ENCODE measurements around the gene SSTR3.

SSTR3 gene

GRCh38 chr22:37182101-37182948, 30.0 kb downstream of the SSTR3 start:
- Mint-ChIP-seq H3K36me3 (ENCODE audit: low read depth) (peaks cover 3% of the 10 kb centered on the region), H3K27ac (no peak overlapping the region), H3K4me3 (no peak overlapping the region), H3K4me1 (ENCODE audit: low read depth) (peaks cover 16% of the 10 kb centered on the region), H3K27me3 (ENCODE audit: low read depth) (peaks cover 9% of the 10 kb centered on the region), H3K9me3 (no peaks in the 10 kb centered on the region)

GRCh38 chr22:37181681-37182080, 30.6 kb downstream of the SSTR3 start:
- no peaks in the 10 kb centered on the region for H3K9me3 Mint-ChIP-seq
- peaks cover 10% of the 10 kb centered on the region for H3K27me3 Mint-ChIP-seq (ENCODE audit: low read depth)
- H3K36me3 Mint-ChIP-seq (ENCODE audit: low read depth): peaks cover 3% of the 10 kb centered on the region
- no peak overlapping the region for H3K4me3 Mint-ChIP-seq
- H3K4me1 Mint-ChIP-seq (ENCODE audit: low read depth): peaks cover 18% of the 10 kb centered on the region
- H3K27ac Mint-ChIP-seq: no peak overlapping the region

- Mint-ChIP-seq H3K4me3 (no peak overlapping the region), H3K36me3 (ENCODE audit: low read depth) (no peaks in the 10 kb centered on the region), H3K27me3 (ENCODE audit: low read depth) (peaks cover 17% of the 10 kb centered on the region), H3K4me1 (ENCODE audit: low read depth) (peaks cover 12% of the 10 kb centered on the region), H3K9me3 (no peaks in the 10 kb centered on the region), H3K27ac (no peak overlapping the region)
Measured at GRCh38 chr22:37180531-37181231, 31.6 kb downstream of the SSTR3 start.

- H3K27ac Mint-ChIP-seq: no peak overlapping the region
- no peaks in the 10 kb centered on the region for H3K9me3 Mint-ChIP-seq
- no peak overlapping the region for H3K4me3 Mint-ChIP-seq
- peaks cover 12% of the 10 kb centered on the region for H3K4me1 Mint-ChIP-seq (ENCODE audit: low read depth)
- H3K36me3 Mint-ChIP-seq (ENCODE audit: low read depth): no peaks in the 10 kb centered on the region
- H3K27me3 Mint-ChIP-seq (ENCODE audit: low read depth): peaks cover 26% of the 10 kb centered on the region
Measured at GRCh38 chr22:37179622-37180420, 32.5 kb downstream of the SSTR3 start.

GRCh38 chr22:37179126-37179470, 33.2 kb downstream of the SSTR3 start:
- peaks cover 12% of the 10 kb centered on the region for H3K4me1 Mint-ChIP-seq (ENCODE audit: low read depth)
- no peak overlapping the region for H3K4me3 Mint-ChIP-seq
- H3K27me3 Mint-ChIP-seq (ENCODE audit: low read depth): peaks cover 33% of the 10 kb centered on the region
- no peak overlapping the region for H3K27ac Mint-ChIP-seq
- no peaks in the 10 kb centered on the region for H3K36me3 Mint-ChIP-seq (ENCODE audit: low read depth)
- no peaks in the 10 kb centered on the region for H3K9me3 Mint-ChIP-seq

GRCh38 chr22:37178350-37179125, 33.7 kb downstream of the SSTR3 start:
- Mint-ChIP-seq H3K4me3 (no peak overlapping the region), H3K4me1 (ENCODE audit: low read depth) (peaks cover 10% of the 10 kb centered on the region), H3K9me3 (no peaks in the 10 kb centered on the region), H3K27ac (no peak overlapping the region), H3K27me3 (ENCODE audit: low read depth) (peaks cover 33% of the 10 kb centered on the region), H3K36me3 (ENCODE audit: low read depth) (no peaks in the 10 kb centered on the region)

- Mint-ChIP-seq H3K27ac (no peak overlapping the region), H3K27me3 (ENCODE audit: low read depth) (peaks cover 33% of the 10 kb centered on the region), H3K4me3 (no peak overlapping the region), H3K4me1 (ENCODE audit: low read depth) (peaks cover 8% of the 10 kb centered on the region), H3K36me3 (ENCODE audit: low read depth) (no peaks in the 10 kb centered on the region), H3K9me3 (no peaks in the 10 kb centered on the region)
Measured at GRCh38 chr22:37177755-37178154, 34.5 kb downstream of the SSTR3 start.

GRCh38 chr22:37177221-37177620, 35.1 kb downstream of the SSTR3 start:
- Mint-ChIP-seq H3K9me3 (no peaks in the 10 kb centered on the region), H3K4me3 (no peak overlapping the region), H3K36me3 (ENCODE audit: low read depth) (no peaks in the 10 kb centered on the region), H3K27me3 (ENCODE audit: low read depth) (peaks cover 33% of the 10 kb centered on the region), H3K27ac (no peak overlapping the region), H3K4me1 (ENCODE audit: low read depth) (peaks cover 8% of the 10 kb centered on the region)

DNA sequence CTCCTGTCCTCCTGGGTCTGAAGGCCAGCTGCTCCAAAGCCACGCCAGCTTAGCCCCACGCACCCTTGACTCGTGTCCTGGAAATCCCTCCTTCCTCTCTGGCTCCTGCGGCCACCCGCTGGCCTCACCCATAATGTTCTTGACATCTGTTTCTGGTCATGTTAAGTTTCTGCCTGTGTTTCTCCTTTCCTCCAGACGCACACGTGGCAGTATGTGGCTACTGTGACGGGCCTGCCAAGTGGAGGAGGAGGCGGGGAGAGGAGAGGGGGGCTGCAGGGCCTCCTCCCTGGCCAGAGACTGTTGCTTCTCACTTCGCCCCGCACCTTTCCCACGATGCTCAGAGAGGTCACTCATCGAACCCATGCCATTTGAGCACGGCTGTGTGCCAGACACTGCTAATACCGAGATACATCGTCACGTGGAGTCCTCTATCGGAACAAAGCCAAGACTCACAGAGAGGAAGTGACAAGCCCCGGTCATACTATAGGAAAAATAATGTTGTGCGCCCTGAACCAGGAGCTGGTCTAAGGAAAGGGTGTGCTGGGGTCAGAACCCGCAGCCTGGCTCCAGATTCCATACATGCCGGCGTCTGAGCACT, 35.7 kb downstream of the SSTR3 start:
- H3K27me3 Mint-ChIP-seq (ENCODE audit: low read depth): peaks cover 33% of the 10 kb centered on the region
- no peaks in the 10 kb centered on the region for H3K9me3 Mint-ChIP-seq
- H3K4me3 Mint-ChIP-seq: no peak overlapping the region
- H3K36me3 Mint-ChIP-seq (ENCODE audit: low read depth): no peaks in the 10 kb centered on the region
- peaks cover 8% of the 10 kb centered on the region for H3K4me1 Mint-ChIP-seq (ENCODE audit: low read depth)
- no peak overlapping the region for H3K27ac Mint-ChIP-seq

DNA sequence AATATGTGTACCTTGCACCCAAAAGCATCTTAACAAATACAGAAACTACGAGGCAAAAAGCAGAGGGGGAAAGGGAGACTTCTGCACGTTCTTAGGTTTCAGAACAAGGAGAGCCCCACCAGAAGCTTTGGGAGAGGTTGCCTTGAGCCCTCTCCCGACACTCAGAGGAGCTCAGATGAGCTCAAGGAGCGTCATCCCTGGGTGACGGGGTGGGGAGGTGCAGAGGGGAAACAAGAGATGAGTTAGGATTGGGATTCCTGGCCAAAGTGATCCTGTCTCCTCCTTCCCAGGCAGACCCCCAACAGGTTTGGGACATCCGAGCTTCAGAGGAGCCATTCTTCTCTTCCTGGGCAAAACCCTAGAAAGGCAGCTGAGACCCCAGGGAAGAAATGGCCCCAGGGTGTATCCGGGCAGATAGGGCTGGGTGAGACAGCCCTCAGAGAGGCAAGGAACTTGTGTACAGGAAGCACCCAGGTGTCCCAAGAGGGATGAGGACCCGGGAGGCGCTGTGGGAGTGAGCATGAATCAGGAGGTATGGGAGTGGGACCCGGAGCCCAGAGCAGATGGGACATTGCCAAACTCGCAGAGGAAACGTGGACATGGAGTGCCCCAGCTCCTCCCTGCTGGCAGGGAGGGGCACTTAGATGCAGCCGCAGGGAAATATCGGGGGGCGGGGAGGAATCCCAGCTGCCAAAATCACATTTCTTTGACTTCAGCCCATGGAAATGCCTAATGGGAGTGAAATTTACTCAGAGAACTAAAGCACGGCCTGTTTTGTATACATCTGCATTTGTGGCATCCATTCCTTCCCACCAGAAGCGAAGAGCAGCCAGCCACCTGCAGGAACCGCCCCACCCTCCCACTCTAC, 36.6 kb downstream of the SSTR3 start:
- H3K4me3 Mint-ChIP-seq: no peak overlapping the region
- no peaks in the 10 kb centered on the region for H3K36me3 Mint-ChIP-seq (ENCODE audit: low read depth)
- H3K9me3 Mint-ChIP-seq: no peaks in the 10 kb centered on the region
- no peak overlapping the region for H3K27ac Mint-ChIP-seq
- H3K27me3 Mint-ChIP-seq (ENCODE audit: low read depth): peaks cover 33% of the 10 kb centered on the region
- peaks cover 8% of the 10 kb centered on the region for H3K4me1 Mint-ChIP-seq (ENCODE audit: low read depth)

DNA sequence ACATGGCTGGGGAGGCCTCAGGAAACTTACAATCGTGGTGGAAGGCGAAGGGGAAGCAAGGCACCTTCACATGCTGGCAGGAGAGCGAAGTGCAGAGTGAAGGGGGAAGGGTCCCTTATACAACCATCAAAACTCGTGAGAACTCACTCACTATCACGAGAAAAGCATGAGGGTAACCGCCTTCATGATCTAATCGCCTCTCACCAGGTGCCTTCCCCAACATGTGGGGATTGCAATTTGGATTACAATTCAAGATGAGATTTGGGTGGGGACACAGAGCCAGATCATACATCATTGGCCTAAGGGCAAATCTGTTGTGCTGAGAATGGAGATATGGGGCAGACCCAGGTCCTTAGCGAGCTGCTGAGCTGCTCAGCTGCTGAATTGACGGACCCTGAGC, 37.3 kb downstream of the SSTR3 start:
- Mint-ChIP-seq H3K9me3 (no peaks in the 10 kb centered on the region), H3K27ac (no peak overlapping the region), H3K36me3 (ENCODE audit: low read depth) (no peaks in the 10 kb centered on the region), H3K4me1 (ENCODE audit: low read depth) (peaks cover 11% of the 10 kb centered on the region), H3K4me3 (no peak overlapping the region), H3K27me3 (ENCODE audit: low read depth) (peaks cover 33% of the 10 kb centered on the region)

DNA sequence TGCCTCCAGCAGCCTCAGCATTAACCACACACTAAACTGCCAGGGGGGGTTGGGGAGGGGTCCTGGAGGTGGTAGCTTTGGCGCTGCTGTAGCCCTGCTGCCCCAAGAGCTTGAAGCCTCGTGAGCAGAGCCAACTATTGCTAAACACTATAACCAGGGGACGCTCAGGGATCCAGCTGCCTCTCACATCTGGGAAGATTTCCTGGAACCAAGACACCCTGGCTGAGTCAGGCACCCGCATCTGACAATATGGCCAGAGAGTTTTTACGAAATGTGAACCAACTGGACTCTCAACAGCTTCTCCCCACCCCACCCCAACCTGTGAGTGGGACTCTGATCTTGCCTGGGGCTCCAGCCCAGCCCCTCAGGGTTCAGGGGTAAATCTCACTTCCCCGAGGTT, 38.6 kb downstream of the SSTR3 start:
- H3K27ac Mint-ChIP-seq: no peak overlapping the region
- peaks cover 2% of the 10 kb centered on the region for H3K36me3 Mint-ChIP-seq (ENCODE audit: low read depth)
- H3K9me3 Mint-ChIP-seq: peaks cover 4% of the 10 kb centered on the region
- H3K4me3 Mint-ChIP-seq: no peak overlapping the region
- peaks cover 19% of the 10 kb centered on the region for H3K4me1 Mint-ChIP-seq (ENCODE audit: low read depth)
- H3K27me3 Mint-ChIP-seq (ENCODE audit: low read depth): peaks cover 33% of the 10 kb centered on the region
